PC-3 (cell line): ENCODE data around the gene ADAMTSL1.

ENCODE experiments used
- EZH2 ChIP-seq: fragments of 300-600 bp; sonication (generic); IDR thresholded peaks from one replicate; pipeline ENCODE4 v1.6.1; 2017; ENCODE audit warnings: antibody characterized with exemption, mild to moderate bottlenecking, low read length; ENCODE audit not compliant: unreplicated experiment
- EZH2phosphoT487 ChIP-seq: fragments of 300-600 bp; sonication (generic); IDR thresholded peaks from 2 replicates; pipeline ENCODE4 v1.6.1; 2018; ENCODE audit warnings: mild to moderate bottlenecking, antibody characterized with exemption, low read length, borderline replicate concordance
- TF ChIP-seq, protein P1 (sequence below): fragments of 300-600 bp; sonication (generic); conservative IDR thresholded peaks from 2 replicates; pipeline ENCODE4 v1.5.1; 2017; ENCODE audit warnings: antibody characterized with exemption, low read depth, mild to moderate bottlenecking, low read length

DNA sequence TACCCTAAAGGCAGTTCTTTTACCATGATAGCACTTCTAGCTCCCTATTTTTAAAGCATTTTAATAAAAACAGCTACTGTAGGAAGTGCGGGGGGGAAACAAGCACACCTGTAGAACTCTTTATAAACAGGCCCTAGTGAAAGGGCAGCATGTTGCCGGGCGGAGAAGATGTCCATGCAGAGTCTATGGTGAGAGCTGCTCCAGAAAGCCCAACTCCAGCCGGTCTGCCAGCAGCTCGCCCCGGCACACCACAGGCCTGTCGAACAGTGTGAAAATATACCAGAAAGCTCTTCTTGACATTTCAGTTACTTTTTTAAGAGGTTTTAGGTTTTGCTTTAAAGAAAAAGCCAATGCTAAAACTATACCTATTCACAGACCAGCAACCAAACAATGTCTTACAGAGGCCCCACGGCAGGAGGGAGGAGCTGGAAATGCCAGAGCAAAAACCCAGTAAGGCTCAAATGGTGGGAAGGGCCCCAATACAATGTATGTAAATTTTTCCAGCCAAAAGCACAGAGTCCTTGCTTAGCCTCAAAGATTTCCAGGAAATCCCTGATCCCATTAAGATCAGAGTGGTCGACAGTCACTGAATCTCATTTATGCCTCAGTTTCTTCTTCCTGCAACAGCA, 437.9 kb downstream of the ADAMTSL1 start:
- TF ChIP-seq, protein P1, sequence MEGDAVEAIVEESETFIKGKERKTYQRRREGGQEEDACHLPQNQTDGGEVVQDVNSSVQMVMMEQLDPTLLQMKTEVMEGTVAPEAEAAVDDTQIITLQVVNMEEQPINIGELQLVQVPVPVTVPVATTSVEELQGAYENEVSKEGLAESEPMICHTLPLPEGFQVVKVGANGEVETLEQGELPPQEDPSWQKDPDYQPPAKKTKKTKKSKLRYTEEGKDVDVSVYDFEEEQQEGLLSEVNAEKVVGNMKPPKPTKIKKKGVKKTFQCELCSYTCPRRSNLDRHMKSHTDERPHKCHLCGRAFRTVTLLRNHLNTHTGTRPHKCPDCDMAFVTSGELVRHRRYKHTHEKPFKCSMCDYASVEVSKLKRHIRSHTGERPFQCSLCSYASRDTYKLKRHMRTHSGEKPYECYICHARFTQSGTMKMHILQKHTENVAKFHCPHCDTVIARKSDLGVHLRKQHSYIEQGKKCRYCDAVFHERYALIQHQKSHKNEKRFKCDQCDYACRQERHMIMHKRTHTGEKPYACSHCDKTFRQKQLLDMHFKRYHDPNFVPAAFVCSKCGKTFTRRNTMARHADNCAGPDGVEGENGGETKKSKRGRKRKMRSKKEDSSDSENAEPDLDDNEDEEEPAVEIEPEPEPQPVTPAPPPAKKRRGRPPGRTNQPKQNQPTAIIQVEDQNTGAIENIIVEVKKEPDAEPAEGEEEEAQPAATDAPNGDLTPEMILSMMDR: no peak
- TF ChIP-seq EZH2 (no peak), EZH2phosphoT487 (no peak)
